Activated effector memory CD4-positive, alpha-beta T cell treated with anti-CD3 and anti-CD28 coated beads, Interleukin-2, amount 50 U/mL, for 16 hours (primary cell): ENCODE data around the gene LRRC4C.
"Not testable (repeated sequence)": the region's sequence is repeated elsewhere in the genome, so short reads cannot be mapped to it uniquely, and the experiment has no call there.

Experiments used
- DNase-seq: peaks from one replicate; pipeline ENCODE4 v3.0.0-alpha.2; 2020

LRRC4C gene

DNA sequence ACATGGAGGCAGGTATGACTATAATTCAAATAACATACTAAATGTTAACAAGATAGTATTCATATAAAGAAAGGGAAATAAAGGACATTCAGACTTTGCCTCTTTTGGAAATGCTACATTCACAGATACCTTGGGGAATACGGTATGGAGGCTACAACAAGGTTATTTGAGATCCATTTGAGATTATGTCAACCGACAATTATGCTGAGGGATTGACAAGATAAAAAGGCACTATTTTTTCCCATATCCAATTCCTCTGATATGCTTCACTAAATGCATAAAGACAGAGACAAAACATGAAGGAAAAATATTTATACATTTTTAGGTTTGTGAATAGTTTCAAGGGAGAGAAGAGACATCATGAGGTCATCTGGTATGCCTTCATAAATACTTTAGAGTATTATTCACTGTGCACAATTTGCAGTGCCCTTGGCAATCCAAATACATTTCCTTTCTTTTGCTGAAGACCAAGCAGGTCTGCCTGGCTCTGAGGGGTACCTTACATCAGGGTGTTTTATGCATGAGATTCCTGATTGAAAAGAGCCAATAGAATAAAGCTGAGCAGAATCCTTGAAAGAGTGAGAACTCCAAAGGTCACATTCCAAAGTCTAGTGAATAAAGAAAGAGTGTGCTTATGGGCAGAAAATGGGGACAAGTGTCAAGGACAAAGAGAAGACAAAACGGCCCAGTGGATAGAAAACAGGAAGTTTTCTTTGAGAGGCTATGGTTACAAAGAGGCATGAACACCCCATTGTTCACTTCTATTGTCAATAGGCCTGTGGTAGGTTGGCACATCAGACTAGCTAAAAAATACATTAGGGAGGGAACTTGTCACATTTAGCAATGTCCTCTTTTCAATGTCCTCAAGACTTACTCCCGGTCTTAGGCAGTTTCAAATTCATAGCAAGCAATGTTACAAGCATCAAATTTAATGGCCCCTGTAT, 455.8 kb downstream of the LRRC4C start:
- no peak for DNase-seq

DNA sequence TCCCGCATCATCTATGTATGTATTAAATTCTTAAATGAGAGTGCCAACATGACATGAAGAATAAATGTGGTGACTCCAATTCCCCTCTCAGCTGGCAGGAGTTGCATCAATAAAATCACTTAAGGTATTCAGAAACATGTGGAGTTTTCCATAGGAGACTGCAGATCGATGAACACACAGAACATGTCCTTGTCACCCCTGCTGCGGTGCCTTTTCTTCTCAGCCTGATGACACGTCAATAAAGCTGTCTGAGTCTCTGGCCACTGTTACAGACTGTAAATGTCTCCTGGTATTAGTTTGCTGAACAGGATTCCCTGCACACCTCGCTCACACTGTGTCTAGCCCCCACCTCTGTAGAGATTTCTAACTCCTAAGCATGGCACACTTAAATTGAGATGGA, 460.5 kb downstream of the LRRC4C start:
- no peak for DNase-seq

DNA sequence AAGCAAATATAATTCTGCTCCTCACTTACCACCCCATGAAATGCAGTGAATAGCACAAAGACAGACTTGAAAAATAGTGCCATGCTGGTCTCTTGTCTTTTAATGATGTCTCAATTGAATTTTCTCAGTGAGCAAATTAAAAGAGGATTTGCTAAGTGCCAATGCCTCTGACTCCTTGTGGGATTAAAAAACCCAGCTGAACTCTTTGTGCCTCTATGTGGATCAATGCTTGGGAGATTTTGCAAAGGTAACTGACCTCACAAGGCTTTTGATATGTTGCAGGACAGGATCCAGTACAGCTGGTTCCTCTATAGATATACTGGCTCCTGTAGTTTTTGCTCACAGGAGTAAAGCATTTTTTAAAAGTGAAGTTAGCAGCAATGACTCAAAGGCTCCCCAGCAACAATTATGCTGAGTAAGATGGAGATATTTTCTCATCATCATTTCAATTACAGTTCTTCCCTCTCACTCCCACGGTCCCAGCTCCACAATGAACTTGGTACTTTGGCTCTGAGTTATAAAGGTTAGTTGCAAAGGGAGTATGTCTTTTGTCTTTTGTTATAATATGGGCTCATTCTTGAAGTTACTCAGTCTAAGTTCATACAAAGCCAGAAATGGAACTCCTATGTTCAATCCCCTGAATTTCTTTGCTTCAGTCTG, 471.5 kb downstream of the LRRC4C start:
- no peak for DNase-seq

DNA sequence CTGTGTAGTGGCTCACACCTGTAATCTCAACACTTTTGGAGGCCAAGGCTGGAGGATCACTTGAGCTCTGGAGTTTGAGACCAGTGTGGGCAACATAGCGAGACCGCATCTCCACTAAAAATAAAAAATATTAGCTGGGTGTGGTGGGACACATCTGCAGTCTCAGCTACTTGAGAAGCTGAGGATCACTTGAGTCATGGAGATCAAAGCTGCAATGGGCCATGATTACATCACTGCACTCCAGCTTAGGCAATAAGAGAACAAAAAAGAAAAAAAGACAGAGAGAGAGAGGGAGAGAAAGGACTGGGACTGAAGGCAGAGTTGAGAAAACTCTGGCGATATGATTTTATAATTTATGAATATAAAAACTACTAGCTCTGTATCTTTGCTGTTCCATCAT, 473.1 kb downstream of the LRRC4C start:
- DNase-seq: no peak

DNA sequence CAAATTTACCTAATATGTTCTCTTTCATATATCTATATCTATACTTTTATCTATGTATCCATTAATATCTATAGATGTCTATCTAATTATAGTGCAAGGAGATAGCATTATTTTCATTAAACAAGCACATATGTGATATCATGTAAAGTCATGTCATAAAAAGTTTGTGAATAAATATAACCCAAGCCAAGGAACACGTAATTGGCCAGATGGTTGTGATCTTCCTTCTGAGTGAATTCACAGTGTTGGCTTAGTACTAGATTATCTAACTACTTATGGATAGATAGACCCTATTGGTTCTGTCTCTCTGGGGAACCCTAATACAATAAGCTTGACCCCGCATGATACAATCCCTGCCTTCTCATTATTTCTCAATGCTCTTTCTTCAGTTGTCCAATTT, 484.4 kb downstream of the LRRC4C start:
- no peak for DNase-seq

DNA sequence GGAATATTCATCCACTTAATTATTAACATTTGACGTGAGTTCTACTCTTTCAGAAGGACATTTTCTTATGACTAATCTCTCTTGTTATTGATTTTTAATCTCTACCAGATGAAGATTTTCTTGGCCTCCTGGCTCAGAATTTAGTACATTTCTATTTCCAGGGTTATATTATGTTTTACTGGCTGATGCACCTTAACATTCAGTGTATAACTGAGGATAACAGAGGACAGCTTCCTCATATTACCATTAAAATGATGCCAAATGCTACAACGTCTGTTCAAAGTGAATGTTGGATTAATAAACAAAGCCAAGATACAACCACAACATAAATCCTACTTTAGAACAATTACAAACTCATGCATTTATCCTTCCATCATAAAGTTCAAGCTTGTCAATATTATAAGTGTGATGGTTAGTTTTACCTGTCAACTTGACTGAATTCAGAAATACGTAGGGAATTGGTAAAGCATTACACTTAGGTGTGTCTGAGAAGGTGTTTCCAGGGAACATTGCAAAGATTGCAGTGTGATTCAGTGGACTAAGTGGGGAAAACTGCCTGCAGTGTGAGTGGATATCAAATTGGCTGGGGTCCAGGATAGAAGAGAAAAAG, 485.2 kb downstream of the LRRC4C start:
- DNase-seq: no peak

DNA sequence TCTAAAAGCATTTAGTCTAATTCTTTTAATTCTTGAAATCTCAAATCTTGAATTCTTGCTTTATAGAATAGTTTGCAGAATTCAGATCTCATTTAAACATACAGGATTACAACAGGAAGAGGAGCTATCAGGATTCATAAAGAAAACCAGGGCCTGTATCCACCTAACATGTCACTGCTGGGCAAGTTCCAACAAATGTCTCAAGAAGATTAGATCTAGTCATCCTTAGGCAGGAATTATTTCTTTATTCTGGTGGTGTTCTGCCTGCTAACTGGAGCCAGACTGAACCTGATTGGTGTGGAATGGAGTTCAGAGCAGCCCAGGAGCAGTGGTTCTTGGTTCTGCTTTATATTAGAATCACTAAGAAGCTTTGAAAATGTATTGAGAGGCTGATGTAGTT, 500.7 kb downstream of the LRRC4C start:
- no peak for DNase-seq

DNA sequence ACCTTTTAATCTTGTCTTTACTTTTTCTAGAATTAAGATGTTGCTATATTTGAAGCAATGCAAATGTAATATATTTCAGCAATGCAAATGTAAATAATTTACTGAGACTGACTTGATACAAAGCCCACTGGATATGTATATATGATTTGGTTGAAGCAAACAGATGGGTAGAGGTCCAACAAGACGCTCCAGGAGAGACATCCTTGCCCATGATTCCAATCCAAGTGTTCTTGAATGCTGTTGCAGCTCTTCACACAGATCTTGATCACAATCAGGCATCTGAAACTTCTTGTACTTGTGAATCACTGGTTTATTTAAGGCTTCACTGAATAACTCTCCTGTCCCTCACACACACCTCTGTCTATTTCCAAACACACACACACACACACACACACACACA, 507.0 kb downstream of the LRRC4C start:
- DNase-seq: no peak

DNA sequence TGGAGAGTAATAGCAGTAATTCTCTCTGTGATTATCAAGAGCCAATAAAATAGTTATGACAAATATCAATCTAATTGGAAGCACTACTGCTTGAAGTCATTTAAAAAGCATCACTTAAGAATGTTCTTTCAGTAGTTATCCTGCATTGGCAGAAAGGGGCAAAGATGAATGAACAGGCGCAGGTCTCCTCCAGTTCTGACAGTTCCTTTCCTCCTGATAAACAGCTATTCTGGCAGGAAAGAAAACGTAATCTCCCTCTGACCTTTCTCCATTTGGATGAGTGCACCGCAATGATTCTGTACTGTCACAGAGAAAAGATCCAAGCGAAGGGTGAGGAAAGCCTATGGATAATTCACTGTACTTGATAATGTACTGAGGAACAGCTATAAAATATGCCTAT, 521.5 kb downstream of the LRRC4C start:
- DNase-seq: no peak

DNA sequence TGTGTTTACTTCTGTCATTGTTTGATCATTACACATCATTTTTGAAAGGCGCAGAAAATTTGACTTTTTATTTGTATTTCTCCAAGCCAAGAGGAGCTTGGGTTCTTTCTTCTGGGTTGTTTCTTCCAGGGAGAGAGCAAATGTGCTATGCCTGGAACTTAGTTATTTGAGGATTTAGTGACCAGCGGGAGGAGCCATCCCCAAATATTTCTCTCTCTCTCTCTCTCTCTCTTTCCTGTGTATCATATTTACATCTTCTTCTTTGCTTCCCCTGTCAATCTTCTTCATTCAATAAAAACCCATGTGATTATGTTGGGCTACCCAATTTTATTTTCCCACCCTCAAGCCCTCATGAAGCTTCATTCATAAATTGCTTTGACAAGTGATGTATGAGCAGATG, 534.5 kb downstream of the LRRC4C start:
- DNase-seq: no peak

DNA sequence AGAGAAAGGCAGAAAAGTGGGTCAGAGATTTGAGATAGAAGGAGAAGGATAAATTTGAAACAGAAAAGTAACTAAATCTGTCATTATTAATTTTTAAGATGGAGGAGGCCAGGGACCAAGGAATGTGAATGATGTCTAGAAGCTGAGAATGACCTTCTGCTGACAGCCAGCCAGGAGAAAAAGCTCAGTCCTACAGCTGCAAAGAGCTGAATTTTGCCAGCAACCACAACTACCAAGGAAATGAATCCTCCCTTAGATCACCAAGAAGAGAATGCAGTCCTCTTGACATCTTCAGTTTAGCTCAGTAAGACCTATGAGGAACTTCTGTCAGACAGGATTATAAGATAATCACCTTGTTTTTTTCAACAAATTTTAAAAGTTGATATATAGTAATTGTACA, 538.2 kb downstream of the LRRC4C start:
- DNase-seq: no peak

DNA sequence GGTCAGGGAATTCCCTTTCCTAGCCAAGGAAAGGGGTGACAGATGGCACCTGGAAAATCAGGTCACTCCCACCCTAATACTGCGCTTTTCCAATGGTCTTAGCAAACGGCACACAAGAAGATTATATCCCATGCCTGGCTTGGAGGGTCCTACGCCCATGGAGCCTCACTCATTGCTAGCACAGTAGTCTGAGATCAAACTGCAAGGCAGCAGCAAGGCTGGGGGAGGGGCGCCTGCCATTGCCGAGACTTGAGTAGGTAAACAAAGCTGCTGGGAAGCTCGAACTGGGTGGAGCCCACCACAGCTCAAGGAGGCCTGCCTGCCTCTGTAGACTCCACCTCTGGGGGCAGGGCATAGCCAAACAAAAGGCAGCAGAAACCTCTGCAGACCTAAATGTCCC, 548.7 kb downstream of the LRRC4C start:
- not testable (repeated sequence) for DNase-seq

DNA sequence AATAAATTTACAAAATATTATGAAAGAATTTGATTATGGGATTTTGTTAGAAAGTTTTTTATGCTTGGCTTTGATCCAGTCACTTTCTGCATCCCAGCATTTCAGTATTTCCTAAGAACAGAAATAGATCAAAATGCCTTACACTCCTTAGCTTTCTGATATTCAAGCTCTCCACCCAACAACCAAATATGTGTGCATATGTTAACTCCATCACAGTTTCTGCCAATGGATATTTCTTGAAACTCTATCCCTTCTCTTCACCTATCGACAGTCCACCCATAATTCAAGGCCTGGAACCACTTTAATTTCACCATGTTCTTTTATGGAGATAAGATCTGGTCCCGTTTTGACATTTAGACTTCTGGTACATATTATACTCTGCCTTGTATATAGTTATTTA, 565.0 kb downstream of the LRRC4C start:
- DNase-seq: no peak

DNA sequence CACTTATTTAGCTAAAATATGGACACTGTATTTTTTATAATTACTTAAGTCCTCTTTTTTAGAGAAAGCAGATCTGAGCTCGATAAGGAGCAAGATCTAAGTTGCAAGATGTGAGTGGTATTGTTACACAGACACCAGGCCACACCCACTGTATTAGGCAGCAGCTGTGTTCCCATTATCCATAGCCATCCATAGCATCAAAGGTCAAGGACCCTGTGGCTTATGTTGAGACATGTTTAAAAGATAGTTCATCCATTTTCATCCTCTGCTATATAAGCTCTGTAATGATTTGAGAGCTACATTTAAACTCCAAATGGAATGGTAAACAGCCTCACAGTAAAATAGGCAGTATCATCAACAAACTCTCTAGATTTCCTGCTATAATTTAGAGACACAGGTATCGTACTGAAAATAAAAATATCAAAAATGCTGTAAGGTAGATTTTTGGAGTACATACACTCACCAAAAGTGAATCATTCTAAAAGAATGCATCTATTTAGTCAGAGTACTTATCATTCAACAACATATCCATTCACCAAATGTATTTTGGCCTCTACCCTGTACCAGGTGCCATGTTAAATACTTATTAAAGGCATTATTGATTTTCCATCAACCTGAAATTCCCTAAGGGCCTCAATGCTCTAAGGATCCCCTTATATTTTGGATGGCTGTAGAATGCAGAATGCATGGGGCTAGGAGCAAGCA, 574.0 kb downstream of the LRRC4C start:
- no peak for DNase-seq

DNA sequence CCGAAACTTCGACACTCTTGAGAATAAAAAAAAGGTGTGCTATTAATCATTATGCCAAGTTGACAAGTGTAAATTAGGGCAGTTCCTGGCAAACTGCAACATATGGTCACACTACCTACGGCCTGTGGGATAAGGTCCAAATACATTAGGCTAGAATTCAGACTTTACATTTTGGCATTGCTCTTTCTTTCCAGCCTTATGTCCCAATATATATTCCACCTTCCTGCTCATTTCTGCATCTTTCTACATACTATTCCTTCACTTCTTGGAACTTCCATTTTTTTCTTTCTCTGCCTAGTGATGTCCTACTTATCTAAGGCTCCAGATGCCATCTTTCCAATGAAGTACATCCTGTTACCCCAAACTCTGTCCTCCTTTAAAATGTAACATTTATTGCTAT, 577.2 kb downstream of the LRRC4C start:
- DNase-seq: no peak

DNA sequence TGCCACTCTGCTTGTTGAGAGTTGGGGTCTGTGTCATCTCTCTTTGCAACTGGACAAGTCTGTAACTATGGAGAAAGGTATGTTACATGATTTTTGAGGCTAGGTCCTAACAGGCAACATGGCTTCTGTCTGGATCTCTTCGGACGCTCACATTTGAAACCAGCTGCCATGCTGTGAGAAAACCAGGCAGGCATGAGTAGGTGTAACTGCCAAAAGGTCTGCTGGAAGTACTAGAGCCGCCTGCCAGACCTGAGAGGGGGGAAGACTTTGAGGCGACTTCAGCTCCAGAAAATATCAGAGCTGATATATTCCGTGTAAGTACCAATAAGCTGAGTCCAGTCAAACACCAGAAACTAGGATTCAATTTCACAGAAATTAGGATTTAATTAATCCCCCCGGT, 579.5 kb downstream of the LRRC4C start:
- DNase-seq: no peak

DNA sequence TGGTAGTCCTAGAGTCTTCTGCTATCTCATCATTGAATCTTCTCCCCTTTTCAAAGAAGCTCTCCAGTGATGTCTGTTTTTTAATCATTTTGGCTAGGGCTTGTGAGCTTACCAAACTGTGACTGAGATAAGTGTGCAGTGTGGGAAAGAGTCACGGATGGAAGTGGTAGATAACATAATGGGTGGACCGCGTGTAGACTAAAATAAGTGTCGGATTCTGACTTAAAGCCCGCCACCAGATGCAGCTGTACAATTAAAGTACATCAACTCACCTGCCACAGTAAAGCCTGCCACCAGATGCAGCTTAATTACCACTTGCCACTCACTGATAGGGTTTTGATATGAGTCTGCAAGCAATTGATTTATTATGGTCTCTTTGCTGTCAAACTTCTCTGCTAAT, 581.5 kb downstream of the LRRC4C start:
- DNase-seq: no peak

DNA sequence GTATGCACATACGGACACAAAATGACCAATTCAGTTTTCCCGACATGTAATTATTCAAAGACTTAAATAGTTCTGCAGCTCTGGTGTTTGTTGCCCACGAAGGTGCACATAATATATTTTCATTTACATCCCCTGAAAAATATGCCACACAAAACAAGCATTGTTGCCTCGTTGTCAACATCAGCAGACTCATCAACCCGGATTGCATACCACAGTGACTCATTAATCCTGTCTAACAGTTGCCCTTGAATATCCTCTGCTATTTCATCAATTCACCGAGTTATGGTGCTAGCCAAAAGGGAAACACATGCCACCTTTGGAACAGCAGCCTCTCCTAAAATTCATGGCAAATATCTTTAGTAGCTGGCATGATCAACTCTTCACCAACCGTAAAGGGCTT, 582.2 kb downstream of the LRRC4C start:
- DNase-seq: no peak

DNA sequence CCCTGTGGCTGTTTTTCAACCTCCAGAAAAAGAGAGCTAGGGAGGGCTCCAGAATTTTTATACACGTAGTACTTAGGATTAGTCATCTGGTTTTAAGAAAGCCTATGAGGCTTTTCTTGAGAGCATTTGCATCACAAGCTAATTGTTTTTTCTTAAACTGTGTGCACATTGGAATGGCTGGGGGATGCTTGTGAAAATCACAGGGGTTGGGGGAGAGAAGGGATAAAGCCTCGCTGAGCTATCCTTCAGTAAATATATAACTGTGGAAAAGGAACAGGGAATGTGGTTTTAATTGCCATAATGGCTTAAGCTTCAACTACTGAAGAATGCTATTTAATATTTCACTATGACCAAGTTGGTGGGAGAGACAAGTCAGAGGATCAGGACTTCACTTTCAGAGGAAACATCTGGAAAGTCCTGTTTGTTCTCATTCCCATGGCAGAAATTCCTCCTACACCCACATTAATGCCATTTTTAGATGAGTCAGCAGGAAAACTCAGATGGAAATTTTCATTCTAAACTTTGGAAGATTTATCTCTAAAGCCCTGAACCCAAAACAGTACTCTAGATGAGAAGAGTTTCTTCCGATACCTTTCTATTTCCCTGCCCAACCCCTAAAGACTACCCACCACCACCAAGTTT, 591.3 kb downstream of the LRRC4C start:
- no peak for DNase-seq

DNA sequence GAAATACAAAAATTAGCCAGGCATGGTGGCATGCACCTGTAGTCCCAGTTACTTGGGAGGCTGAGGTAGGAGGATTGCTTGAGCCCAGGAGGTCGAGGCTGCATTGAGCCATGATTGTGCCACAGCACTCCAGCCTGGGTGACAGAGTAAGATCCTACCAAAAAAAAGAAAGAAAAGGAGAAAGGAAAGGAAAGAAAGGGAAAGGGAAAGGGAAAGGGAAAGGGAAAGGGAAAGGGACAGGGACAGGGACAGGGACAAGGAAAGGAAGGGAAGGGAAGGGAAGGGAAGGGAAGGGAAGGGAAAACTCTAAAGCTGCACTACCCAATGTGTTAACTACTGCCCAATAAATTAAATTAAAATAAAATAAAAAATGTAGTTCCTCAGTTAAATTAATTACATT, 601.7 kb downstream of the LRRC4C start:
- DNase-seq: not testable (repeated sequence)

DNA sequence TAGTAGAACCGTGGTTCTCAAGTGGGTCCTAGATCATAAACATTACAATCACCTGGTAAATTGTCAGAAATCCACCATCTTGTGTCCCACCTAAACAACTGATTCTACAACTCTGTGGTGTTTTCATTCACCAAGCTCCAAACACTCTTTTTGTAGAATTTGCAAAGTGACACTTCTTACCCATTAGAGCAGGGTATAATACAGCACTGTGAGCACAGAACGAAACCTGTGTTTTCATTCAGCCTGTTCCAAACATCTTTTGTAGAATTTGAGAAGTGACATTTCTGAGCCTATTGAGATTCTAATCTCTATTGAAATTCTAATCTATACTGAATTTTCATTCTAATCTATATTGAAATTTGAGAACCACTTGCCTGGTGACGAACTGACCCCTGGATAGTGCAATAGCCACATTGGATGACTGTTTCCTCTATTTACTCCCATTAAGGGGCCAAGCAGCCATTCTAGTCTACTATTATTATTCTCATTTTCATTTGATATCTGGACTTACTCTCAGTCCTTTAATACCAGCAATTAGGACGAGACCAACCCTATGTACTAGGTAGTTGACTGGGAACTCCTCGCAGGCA, 616.6 kb downstream of the LRRC4C start:
- DNase-seq: no peak

DNA sequence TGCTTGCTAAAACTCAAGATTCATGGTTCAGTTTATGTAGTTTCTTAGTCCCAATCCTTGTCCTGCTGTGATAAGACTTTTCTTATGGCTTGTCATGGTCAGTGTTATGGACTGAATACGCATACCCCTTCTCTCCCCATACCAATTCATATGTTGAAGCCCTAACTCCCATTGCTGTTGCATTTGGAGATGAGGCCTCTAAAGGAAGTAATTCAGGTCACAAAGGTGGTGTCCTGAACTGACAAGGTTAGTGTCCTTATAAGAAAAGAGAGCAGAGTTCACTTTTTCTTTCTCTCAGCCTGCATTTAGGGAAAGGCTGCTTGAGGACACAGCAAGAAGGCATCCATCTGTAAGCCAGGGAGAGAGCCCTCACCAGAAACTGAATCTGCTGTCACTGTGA, 618.2 kb downstream of the LRRC4C start:
- no peak for DNase-seq
